Activated CD4-positive, CD25-positive, alpha-beta regulatory T cell treated with anti-CD3 and anti-CD28 coated beads, Interleukin-2, amount 50 U/mL, for 24 hours (primary cell): ENCODE data around the gene ZNF775.

Source experiments
- ATAC-seq, 2 donors: fragments of 150-1000 bp; cut with Tn5 transposase; one replicate each; pipeline ENCODE4 v1.10.0; 2021; ENCODE audit warnings: mild to moderate bottlenecking in 1 of 2, moderate library complexity in 1 of 2

Gene ZNF775

DNA sequence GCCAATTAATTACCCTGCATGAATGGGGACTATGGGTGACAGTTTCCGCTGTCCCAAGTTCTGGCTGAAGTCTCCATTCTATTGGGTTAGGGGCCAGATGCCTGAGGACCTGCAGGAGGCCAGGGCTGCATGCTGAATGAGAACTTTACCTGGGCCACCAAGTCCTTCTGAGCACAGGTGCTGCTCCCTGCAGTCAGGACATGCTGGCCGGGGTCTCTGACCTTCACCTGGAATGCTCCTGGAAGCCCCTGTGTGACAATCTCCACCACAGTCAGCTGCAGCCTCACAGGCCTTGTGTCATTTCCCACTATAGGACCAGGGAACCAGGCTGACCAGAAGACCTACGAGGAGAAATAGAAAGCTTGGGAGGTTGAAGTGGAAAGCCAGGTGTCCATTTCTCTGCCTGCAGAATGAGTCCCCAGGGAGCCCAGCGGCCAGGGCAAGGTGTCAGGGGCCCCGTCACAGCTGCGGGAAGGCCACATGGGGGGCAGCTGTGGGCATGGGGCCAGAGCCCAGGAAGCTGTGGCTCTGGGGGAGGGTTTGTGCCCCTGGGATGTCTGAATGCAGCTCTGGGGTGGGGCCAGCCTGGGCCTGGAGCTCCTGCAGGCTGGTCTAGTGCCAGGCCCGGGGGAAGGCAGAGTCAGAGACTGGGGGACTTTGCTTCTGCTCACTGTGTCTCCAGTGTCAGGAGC is 65.7 kb downstream of the ZNF775 start:
- no peak for ATAC-seq

- peak in 1 of 2 donors; percentile 25 for ATAC-seq
Measured at GRCh38 chr7:150446288-150446938, 67.3 kb downstream of the ZNF775 start.
